ENCODE data around the gene SUPT3H.

GRCh38 chr6:45123023-45123422 is 254.7 kb downstream of the SUPT3H start:
- TF ChIP-seq GATA3 (IDR thresholded peaks at IDR 0.05; ENCODE audit: low read depth, low read length) (no peak), GATA2 (IDR thresholded peaks at IDR 0.05; ENCODE audit: low read depth, low read length) (no peak)
